ENCODE data around the gene CLDN20. TPM values are rescaled to one million over a fixed set of nuclear protein-coding genes. Genes with fewer than 3 reads are reported as not detected.
A peak's percentile ranks its signal among the peaks of the same experiment; 100 is the strongest.

Gene CLDN20
- polyA plus RNA-seq, 2 of the 4 experiments (the other 2 are of a cell fraction): not detected

GRCh38 chr6:155273431-155273830 lies 9.6 kb downstream of the CLDN20 start:
- peak overlapping the region in 1 of 2 experiments; percentile 71; a peak in 2 of 6 replicates for H3K27ac ChIP-seq
- FAIRE-seq: no peak
- no peaks in the 10 kb centered on the region for H3K9me3 ChIP-seq
- H3K4me1 ChIP-seq: peaks cover 17% of the 10 kb centered on the region
- ChIA-PET POLR2A (no interaction called here), CTCF (no interaction called here)
- TF ChIP-seq ZC3H11A (IDR thresholded peaks at IDR 0.05): no peak
- TF ChIP-seq ZSCAN20 (CRISPR knock-in tag; IDR thresholded peaks at IDR 0.05): no peak
- peak; percentile 37 for TF ChIP-seq MAFK (IDR thresholded peaks at IDR 0.05; ENCODE audit: partially characterized antibody)
- ATAC-seq: peak in 1 of 2 experiments; percentile 54; a peak in 2 of 6 replicates
- WGBS (ENCODE audit: missing lambda C conversion rate): 58% methylated on average over 3 of the region's 3 CpGs
- peak in 1 of 2 experiments; percentile 29 for DNase-seq (ENCODE audit: low read depth in 1 of 2, low spot score in 1 of 2)
- H3K4me3 ChIP-seq: no peak overlapping the region
- peak overlapping the region; percentile 23; the same call in 2 of the 3 replicates for H3K4me2 ChIP-seq

DNA sequence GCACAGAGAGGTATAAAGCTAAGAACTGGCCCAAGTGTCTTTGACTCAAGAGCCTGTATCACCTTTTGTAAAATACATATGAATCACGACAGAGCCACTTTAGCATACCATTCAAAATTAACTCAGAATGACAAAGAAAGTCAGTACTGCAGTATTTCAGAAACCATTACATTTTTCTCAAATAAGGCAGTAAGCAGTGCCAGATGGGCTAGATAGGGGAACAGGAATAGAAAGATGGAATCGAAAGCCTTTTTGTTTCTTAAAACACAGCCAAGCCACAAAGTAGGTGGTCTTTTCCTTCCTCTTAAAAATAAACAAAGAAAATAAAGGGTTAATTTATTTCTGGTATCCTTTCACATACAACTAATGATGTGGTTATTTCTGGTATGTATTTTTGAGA lies 10.3 kb downstream of the CLDN20 start:
- ChIA-PET POLR2A (no interaction called here), CTCF (no interaction called here)
- TF ChIP-seq ESRRA (IDR thresholded peaks at IDR 0.05; ENCODE audit: borderline replicate concordance, low read length): no peak
- no peak for TF ChIP-seq ELK1 (IDR thresholded peaks at IDR 0.05; ENCODE audit: low read depth, low read length)
- no peak for TF ChIP-seq BHLHE40 (IDR thresholded peaks at IDR 0.05; ENCODE audit: low read depth, low read length)
- H3K4me2 ChIP-seq: no peak overlapping the region
- DNase-seq (ENCODE audit: low read depth in 1 of 2, low spot score in 1 of 2) (no peak), ATAC-seq (no peak), FAIRE-seq (no peak)
- H3K4me3 ChIP-seq: no peak overlapping the region
- peaks cover 17% of the 10 kb centered on the region for H3K4me1 ChIP-seq
- WGBS (ENCODE audit: missing lambda C conversion rate): 38% methylated on average over 2 of the region's 2 CpGs
- H3K9me3 ChIP-seq: no peaks in the 10 kb centered on the region
- no peak overlapping the region for H3K27ac ChIP-seq

GRCh38 chr6:155274533-155274932 lies 10.7 kb downstream of the CLDN20 start:
- FAIRE-seq (no peak), ATAC-seq (no peak), DNase-seq (ENCODE audit: low read depth in 1 of 2, low spot score in 1 of 2) (no peak)
- Histone ChIP-seq H3K4me1 (peaks cover 17% of the 10 kb centered on the region), H3K4me2 (no peak overlapping the region), H3K27ac (no peak overlapping the region), H3K9me3 (no peaks in the 10 kb centered on the region), H3K4me3 (no peak overlapping the region)
- 88% methylated on average over 1 of the region's 1 CpG for WGBS (ENCODE audit: missing lambda C conversion rate)
- no peak for TF ChIP-seq NPAS2 (CRISPR knock-in tag; IDR thresholded peaks at IDR 0.05; ENCODE audit: borderline replicate concordance)
- no peak for TF ChIP-seq MYC (IDR thresholded peaks at IDR 0.05; ENCODE audit: borderline replicate concordance, low read length)
- no peak for TF ChIP-seq CBX8 (IDR thresholded peaks at IDR 0.05)
- no peak for TF ChIP-seq SMC3 (IDR thresholded peaks at IDR 0.05)
- no peak for TF ChIP-seq HOXB5 (CRISPR knock-in tag; IDR thresholded peaks at IDR 0.05)
- no peak for TF ChIP-seq RAD21 (conservative IDR thresholded peaks at IDR 0.05 in 1 of 2, IDR thresholded peaks at IDR 0.05 in 1 of 2)
- no peak for TF ChIP-seq EP300 (IDR thresholded peaks at IDR 0.05)
- no peak for TF ChIP-seq EHF (CRISPR knock-in tag; IDR thresholded peaks at IDR 0.05)
- POLR2A ChIA-PET: no interaction called here
- CTCF ChIA-PET: no interaction called here

DNA sequence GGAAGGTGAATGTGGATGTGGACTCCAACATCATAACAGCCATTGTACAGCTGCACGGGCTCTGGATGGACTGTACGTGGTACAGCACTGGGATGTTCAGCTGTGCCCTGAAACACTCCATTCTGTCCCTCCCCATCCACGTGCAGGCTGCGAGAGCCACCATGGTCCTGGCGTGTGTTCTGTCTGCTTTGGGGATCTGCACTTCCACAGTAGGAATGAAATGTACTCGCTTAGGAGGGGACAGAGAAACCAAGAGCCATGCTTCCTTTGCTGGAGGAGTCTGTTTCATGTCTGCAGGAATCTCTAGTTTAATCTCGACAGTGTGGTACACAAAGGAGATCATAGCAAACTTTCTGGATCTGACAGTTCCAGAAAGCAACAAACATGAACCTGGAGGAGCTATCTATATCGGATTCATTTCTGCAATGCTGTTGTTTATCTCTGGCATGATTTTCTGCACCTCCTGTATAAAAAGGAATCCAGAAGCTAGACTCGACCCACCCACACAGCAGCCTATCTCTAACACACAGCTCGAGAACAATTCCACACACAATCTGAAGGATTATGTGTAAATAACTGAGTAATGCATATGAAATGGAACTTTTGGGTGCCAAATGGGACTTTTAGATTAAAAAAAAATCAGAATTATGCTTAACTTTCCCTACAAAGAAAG lies 12.1 kb downstream of the CLDN20 start:
- DNase-seq (ENCODE audit: low read depth in 1 of 2, low spot score in 1 of 2) (no peak), ATAC-seq (no peak), FAIRE-seq (no peak)
- ChIA-PET CTCF (interaction anchor here (1.5 to 1.6 kb wide), 2 partner anchors 9 to 13 kb away, joined by 5 read pairs; no protein-coding TSS in a partner anchor), POLR2A (no interaction called here)
- TF ChIP-seq CBX2 (IDR thresholded peaks at IDR 0.05; ENCODE audit: borderline replicate concordance, low read depth) (no peak), RARB (CRISPR knock-in tag; IDR thresholded peaks at IDR 0.05) (no peak), ZSCAN20 (CRISPR knock-in tag; IDR thresholded peaks at IDR 0.05) (no peak), HES2 (IDR thresholded peaks at IDR 0.05) (no peak)
- TF ChIP-seq, protein P1, sequence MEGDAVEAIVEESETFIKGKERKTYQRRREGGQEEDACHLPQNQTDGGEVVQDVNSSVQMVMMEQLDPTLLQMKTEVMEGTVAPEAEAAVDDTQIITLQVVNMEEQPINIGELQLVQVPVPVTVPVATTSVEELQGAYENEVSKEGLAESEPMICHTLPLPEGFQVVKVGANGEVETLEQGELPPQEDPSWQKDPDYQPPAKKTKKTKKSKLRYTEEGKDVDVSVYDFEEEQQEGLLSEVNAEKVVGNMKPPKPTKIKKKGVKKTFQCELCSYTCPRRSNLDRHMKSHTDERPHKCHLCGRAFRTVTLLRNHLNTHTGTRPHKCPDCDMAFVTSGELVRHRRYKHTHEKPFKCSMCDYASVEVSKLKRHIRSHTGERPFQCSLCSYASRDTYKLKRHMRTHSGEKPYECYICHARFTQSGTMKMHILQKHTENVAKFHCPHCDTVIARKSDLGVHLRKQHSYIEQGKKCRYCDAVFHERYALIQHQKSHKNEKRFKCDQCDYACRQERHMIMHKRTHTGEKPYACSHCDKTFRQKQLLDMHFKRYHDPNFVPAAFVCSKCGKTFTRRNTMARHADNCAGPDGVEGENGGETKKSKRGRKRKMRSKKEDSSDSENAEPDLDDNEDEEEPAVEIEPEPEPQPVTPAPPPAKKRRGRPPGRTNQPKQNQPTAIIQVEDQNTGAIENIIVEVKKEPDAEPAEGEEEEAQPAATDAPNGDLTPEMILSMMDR (IDR thresholded peaks at IDR 0.05): no peak
- Histone ChIP-seq H3K4me3 (no peak overlapping the region), H3K4me1 (peaks cover 17% of the 10 kb centered on the region), H3K4me2 (no peak overlapping the region), H3K27ac (no peak overlapping the region), H3K9me3 (no peaks in the 10 kb centered on the region)
- 89% methylated on average over 10 of the region's 10 CpGs for WGBS (ENCODE audit: missing lambda C conversion rate)
